OCI-LY1 (cell line): Measurements from ENCODE around the gene PXDN.
"Not testable (repeated sequence)": the region's sequence is repeated elsewhere in the genome, so short reads cannot be mapped to it uniquely, and the experiment has no call there.

Experiments
- H2AFZ ChIP-seq: fragments of 200-600 bp; sonication (generic), shearing (Covaris generic); 2 replicates; pipeline ENCODE4 v1.6.0; 2014; ENCODE audit warnings: antibody characterized with exemption, mild to moderate bottlenecking, low read length
- H3F3A ChIP-seq: fragments of 200-600 bp; sonication (generic), shearing (Covaris generic); 2 replicates; pipeline ENCODE4 v1.6.0; 2014; ENCODE audit warnings: mild to moderate bottlenecking, antibody characterized with exemption, low read length, moderate library complexity; ENCODE audit not compliant: insufficient read depth
- H3K27ac ChIP-seq: fragments of 200-600 bp; sonication (generic); 2 replicates; pipeline ENCODE4 v1.5.1; 2014; ENCODE audit warnings: low read length, mixed run types, mild to moderate bottlenecking, low read depth; ENCODE audit not compliant: poor library complexity, severe bottlenecking
- H3K27me3 ChIP-seq: fragments of 200-600 bp; sonication (generic); 2 replicates; pipeline ENCODE4 v1.6.0; 2014; ENCODE audit warnings: antibody characterized with exemption, mild to moderate bottlenecking, low read length, moderate library complexity; ENCODE audit not compliant: insufficient read depth
- H3K36me3 ChIP-seq: fragments of 200-600 bp; sonication (generic); 2 replicates; pipeline ENCODE4 v1.6.1; 2014; ENCODE audit warnings: mild to moderate bottlenecking, antibody characterized with exemption, low read length, moderate library complexity, mixed read lengths; ENCODE audit not compliant: insufficient read depth
- H3K4me1 ChIP-seq: fragments of 200-600 bp; sonication (generic); 2 replicates; pipeline ENCODE4 v1.5.1; 2014; ENCODE audit warnings: mild to moderate bottlenecking, low read length, moderate library complexity; ENCODE audit not compliant: insufficient read depth, severe bottlenecking
- H3K4me2 ChIP-seq: fragments of 200-600 bp; sonication (generic), shearing (Covaris generic); 2 replicates; pipeline ENCODE4 v1.6.1; 2014; ENCODE audit warnings: low read length
- H3K4me3 ChIP-seq: fragments of 200-600 bp; sonication (generic); 2 replicates; pipeline ENCODE4 v1.5.1; 2014; ENCODE audit warnings: low read length, low read depth, mild to moderate bottlenecking, mixed read lengths; ENCODE audit not compliant: poor library complexity, severe bottlenecking
- H3K79me2 ChIP-seq: fragments of 200-600 bp; shearing (Covaris generic); 2 replicates; pipeline ENCODE4 v1.6.1; 2016; ENCODE audit warnings: mixed run types, low read length, mixed read lengths; ENCODE audit not compliant: insufficient read depth
- H3K9ac ChIP-seq: fragments of 200-600 bp; sonication (generic), shearing (Covaris generic); 2 replicates; pipeline ENCODE4 v1.6.1; 2014; ENCODE audit warnings: mild to moderate bottlenecking, low read length, mixed read lengths
- H3K9me2 ChIP-seq: fragments of 200-600 bp; sonication (generic), shearing (Covaris generic); 2 replicates; pipeline ENCODE4 v1.6.1; 2014; ENCODE audit warnings: low read depth, mild to moderate bottlenecking, low read length, mixed read lengths
- H3K9me3 ChIP-seq: fragments of 200-600 bp; shearing (Covaris generic); 2 replicates; pipeline ENCODE4 v1.6.1; 2014; ENCODE audit warnings: low read length, mixed read lengths
- H4K20me1 ChIP-seq: fragments of 200-600 bp; sonication (generic), shearing (Covaris generic); 2 replicates; pipeline ENCODE4 v1.6.0; 2016; ENCODE audit warnings: mild to moderate bottlenecking, low read length; ENCODE audit not compliant: insufficient read depth
- CTCF ChIP-seq: fragments of 200-600 bp; sonication (generic), shearing (Covaris generic); IDR thresholded peaks from 2 replicates; pipeline ENCODE4 v1.5.1; 2017; ENCODE audit warnings: mild to moderate bottlenecking, antibody characterized with exemption, low read length, moderate library complexity, mixed read lengths
- EZH2 ChIP-seq: fragments of 200-600 bp; sonication (generic), shearing (Covaris generic); IDR thresholded peaks from 2 replicates; pipeline ENCODE4 v1.8.0; 2017; ENCODE audit warnings: borderline replicate concordance, mixed run types, mild to moderate bottlenecking, antibody characterized with exemption, low read length, moderate library complexity, mixed read lengths

PXDN gene

DNA sequence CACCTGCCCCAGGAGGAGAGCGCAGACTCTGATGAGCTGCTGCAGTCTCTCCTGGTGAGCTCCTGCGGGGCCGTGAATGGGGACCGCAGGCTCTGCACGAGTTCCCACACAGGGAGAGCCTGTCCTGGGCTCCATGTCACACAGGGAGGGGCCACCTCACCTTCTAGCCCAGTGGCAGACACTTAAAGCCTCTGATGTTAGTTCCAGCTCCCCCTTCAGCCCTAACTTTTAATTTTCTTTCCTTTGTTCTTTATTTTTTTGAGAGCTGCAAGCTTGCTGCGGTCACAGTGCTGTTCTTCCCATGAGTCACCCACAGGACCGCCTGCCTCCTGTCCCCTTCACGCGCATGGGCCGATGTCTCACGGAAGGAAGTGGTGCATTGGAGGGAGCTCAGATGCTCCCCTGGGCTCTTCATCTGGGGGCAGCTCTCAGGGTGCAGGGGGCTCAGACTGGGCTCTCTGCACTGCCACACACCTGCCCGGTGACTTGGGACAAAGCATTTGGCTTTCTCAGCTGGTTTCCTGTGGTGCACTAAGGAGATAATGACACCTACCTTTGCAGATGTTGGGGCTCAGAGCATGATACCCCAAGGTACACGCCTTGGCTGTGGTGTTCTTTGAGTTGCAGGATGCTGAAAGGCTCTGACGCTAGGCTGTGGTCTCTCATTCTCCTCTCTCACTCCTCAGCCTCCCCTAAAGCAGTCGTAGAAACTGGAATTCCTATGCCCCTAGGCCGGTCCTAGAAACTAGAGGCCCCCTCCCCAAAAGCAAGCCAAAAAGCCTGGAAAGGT is 37.2 kb upstream of the PXDN start:
- Histone ChIP-seq H3K79me2 (no peaks in the 10 kb centered on the region), H4K20me1 (no peaks in the 10 kb centered on the region), H3K9ac (no peak overlapping the region), H3F3A (no peaks in the 10 kb centered on the region), H3K27me3 (no peaks in the 10 kb centered on the region), H3K4me2 (no peak overlapping the region), H3K36me3 (no peaks in the 10 kb centered on the region), H3K9me3 (no peaks in the 10 kb centered on the region), H3K27ac (no peak overlapping the region), H3K4me3 (no peak overlapping the region), H3K4me1 (no peaks in the 10 kb centered on the region), H2AFZ (no peak overlapping the region), H3K9me2 (no peaks in the 10 kb centered on the region)
- TF ChIP-seq CTCF (no peak), EZH2 (no peak)

- Histone ChIP-seq H3K4me1 (no peaks in the 10 kb centered on the region), H3K4me2 (no peak overlapping the region), H4K20me1 (no peaks in the 10 kb centered on the region), H3K4me3 (no peak overlapping the region), H3K9ac (no peak overlapping the region), H3K27me3 (no peaks in the 10 kb centered on the region), H3K79me2 (no peaks in the 10 kb centered on the region), H3F3A (no peaks in the 10 kb centered on the region), H3K27ac (no peak overlapping the region), H3K36me3 (no peaks in the 10 kb centered on the region), H3K9me3 (no peaks in the 10 kb centered on the region), H3K9me2 (no peaks in the 10 kb centered on the region), H2AFZ (no peak overlapping the region)
- TF ChIP-seq CTCF = no peak
- no peak for TF ChIP-seq EZH2
These were observed 36.4 kb upstream of the PXDN start for GRCh38 chr2:1780693-1781092.

GRCh38 chr2:1780054-1780453 is 35.7 kb upstream of the PXDN start:
- not testable (repeated sequence) for H3K79me2 ChIP-seq, H3K4me2 ChIP-seq, H3K27ac ChIP-seq, H2AFZ ChIP-seq, H3K4me1 ChIP-seq, H3K9me2 ChIP-seq, H4K20me1 ChIP-seq, H3K27me3 ChIP-seq, H3F3A ChIP-seq, H3K36me3 ChIP-seq, H3K9ac ChIP-seq, H3K4me3 ChIP-seq, H3K9me3 ChIP-seq

DNA sequence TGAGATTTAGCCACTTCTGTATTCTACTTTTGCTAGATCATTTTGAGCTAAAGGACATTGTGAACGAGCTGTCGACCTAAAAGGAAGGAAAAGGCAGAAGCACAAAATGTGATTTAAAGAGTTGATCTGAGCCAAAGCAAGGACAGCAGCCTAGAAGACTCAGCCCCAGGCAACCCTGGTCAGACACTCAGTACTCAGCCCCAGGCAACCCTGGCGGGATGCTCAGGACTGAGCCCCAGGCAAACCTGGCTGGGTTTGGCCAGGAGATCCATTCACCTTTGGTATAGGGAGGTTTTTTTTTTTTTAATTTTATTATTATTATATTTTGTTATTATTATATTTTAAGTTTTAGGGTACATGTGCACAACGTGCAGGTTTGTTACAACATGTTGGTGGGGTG is 34.3 kb upstream of the PXDN start:
- no peak overlapping the region for H3K9ac ChIP-seq
- H3K9me2 ChIP-seq = no peaks in the 10 kb centered on the region

More for the DNA sequence above, 34.3 kb upstream of the PXDN start:
- no peaks in the 10 kb centered on the region for H3K79me2 ChIP-seq
- H3K27ac ChIP-seq = no peak overlapping the region
- no peaks in the 10 kb centered on the region for H3K27me3 ChIP-seq
- H3K4me3 ChIP-seq = no peak overlapping the region
- no peaks in the 10 kb centered on the region for H3K9me3 ChIP-seq
- H3K4me1 ChIP-seq = no peaks in the 10 kb centered on the region
- no peak overlapping the region for H3K4me2 ChIP-seq
- H2AFZ ChIP-seq = no peak overlapping the region
- no peaks in the 10 kb centered on the region for H3F3A ChIP-seq
- no peaks in the 10 kb centered on the region for H4K20me1 ChIP-seq
- no peak for TF ChIP-seq CTCF
- H3K36me3 ChIP-seq = no peaks in the 10 kb centered on the region
